Endothelial cell (in vitro differentiated cells): ENCODE results near the gene FGFR4. TPM values are rescaled to one million over a fixed set of nuclear protein-coding genes. Genes with fewer than 3 reads are reported as not detected.

ENCODE experiments used
- DNase-seq: peaks from one replicate; pipeline ENCODE4 v3.0.0; 2021; ENCODE audit warnings: low spot score
- H3K27ac Mint-ChIP-seq: one replicate; pipeline ENCODE4 v1.8.0; 2021; ENCODE audit warnings: mixed read lengths, inconsistent platforms; ENCODE audit not compliant: unreplicated experiment
- H3K27me3 Mint-ChIP-seq: one replicate; pipeline ENCODE4 v1.8.0; 2021; ENCODE audit warnings: mild to moderate bottlenecking, moderate library complexity, mixed read lengths, inconsistent platforms; ENCODE audit not compliant: unreplicated experiment
- H3K36me3 Mint-ChIP-seq: one replicate; pipeline ENCODE4 v1.8.0; 2021; ENCODE audit warnings: mild to moderate bottlenecking, low read depth, mixed read lengths, inconsistent platforms; ENCODE audit not compliant: unreplicated experiment
- H3K4me1 Mint-ChIP-seq: one replicate; pipeline ENCODE4 v1.8.0; 2021; ENCODE audit warnings: mild to moderate bottlenecking, mixed read lengths, inconsistent platforms; ENCODE audit not compliant: unreplicated experiment
- H3K4me3 Mint-ChIP-seq: one replicate; pipeline ENCODE4 v1.8.0; 2021; ENCODE audit warnings: mild to moderate bottlenecking, mixed read lengths, inconsistent platforms; ENCODE audit not compliant: unreplicated experiment
- H3K9me3 Mint-ChIP-seq: one replicate; pipeline ENCODE4 v1.8.0; 2021; ENCODE audit warnings: mixed read lengths, inconsistent platforms; ENCODE audit not compliant: unreplicated experiment
- total RNA-seq: library from RNA; stranded (reverse); fragmentation: NEBNext Ultra II Directional; extraction: Animal tissue kit (Norgen Biotek cat#: 25700); gene quantifications from one replicate; pipeline ENCODE4 v1.2.1, GENCODE V29; 2021; ENCODE audit not compliant: unreplicated experiment
- TF ChIP-seq, protein P1 (sequence below): fragments of 200-600 bp; sonication (generic); IDR thresholded peaks from one replicate; pipeline ENCODE4 v1.5.0; 2021; ENCODE audit warnings: antibody characterized with exemption; ENCODE audit not compliant: unreplicated experiment

FGFR4 gene
- total RNA-seq, 1 donor from 2014 or later, result 11.0 TPM

DNA sequence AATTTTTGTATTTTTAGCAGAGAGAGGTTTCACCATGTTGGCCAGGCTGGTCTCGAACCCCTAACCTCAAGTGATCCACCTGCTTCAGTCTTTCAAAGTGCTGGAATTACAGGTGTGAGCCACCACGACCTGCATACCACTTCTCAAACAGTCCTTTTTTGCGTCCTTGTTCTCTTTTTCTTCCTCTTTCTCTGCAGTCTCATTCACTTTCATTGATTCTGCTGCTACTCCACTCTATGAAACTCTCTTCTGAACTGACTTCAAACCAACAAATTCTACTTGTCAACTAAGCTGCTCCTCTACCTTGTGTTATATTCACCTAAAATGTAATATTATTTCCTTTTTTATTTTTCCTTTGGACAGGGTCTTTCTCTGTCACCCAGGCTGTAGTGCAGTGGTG is 54.8 kb downstream of the FGFR4 start:
- Mint-ChIP-seq H3K36me3 (peaks cover 33% of the 10 kb centered on the region), H3K27me3 (peaks cover 1% of the 10 kb centered on the region), H3K27ac (peak overlapping the region; percentile 27), H3K4me1 (peaks cover 9% of the 10 kb centered on the region), H3K9me3 (no peaks in the 10 kb centered on the region), H3K4me3 (peak overlapping the region; percentile 32)
- TF ChIP-seq, protein P1, sequence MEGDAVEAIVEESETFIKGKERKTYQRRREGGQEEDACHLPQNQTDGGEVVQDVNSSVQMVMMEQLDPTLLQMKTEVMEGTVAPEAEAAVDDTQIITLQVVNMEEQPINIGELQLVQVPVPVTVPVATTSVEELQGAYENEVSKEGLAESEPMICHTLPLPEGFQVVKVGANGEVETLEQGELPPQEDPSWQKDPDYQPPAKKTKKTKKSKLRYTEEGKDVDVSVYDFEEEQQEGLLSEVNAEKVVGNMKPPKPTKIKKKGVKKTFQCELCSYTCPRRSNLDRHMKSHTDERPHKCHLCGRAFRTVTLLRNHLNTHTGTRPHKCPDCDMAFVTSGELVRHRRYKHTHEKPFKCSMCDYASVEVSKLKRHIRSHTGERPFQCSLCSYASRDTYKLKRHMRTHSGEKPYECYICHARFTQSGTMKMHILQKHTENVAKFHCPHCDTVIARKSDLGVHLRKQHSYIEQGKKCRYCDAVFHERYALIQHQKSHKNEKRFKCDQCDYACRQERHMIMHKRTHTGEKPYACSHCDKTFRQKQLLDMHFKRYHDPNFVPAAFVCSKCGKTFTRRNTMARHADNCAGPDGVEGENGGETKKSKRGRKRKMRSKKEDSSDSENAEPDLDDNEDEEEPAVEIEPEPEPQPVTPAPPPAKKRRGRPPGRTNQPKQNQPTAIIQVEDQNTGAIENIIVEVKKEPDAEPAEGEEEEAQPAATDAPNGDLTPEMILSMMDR, result no peak
- DNase-seq, result no peak

GRCh38 chr5:177142098-177142611 is 55.4 kb downstream of the FGFR4 start:
- Mint-ChIP-seq H3K9me3 (no peaks in the 10 kb centered on the region), H3K27ac (no peak overlapping the region), H3K4me3 (no peak overlapping the region), H3K27me3 (peaks cover 1% of the 10 kb centered on the region), H3K36me3 (peaks cover 30% of the 10 kb centered on the region), H3K4me1 (peaks cover 5% of the 10 kb centered on the region)
- no peak for DNase-seq
- TF ChIP-seq, protein P1, result no peak

GRCh38 chr5:177142778-177143177 is 56.1 kb downstream of the FGFR4 start:
- Mint-ChIP-seq H3K27ac (peak overlapping the region; percentile 27), H3K9me3 (no peaks in the 10 kb centered on the region), H3K4me1 (peaks cover 5% of the 10 kb centered on the region), H3K27me3 (peaks cover 1% of the 10 kb centered on the region), H3K36me3 (peaks cover 30% of the 10 kb centered on the region), H3K4me3 (no peak overlapping the region)
- TF ChIP-seq, protein P1, result no peak
- no peak for DNase-seq

GRCh38 chr5:177146891-177147638 is 60.4 kb downstream of the FGFR4 start:
- Mint-ChIP-seq H3K27me3 (no peaks in the 10 kb centered on the region), H3K4me3 (no peak overlapping the region), H3K36me3 (peaks cover 16% of the 10 kb centered on the region), H3K27ac (no peak overlapping the region), H3K4me1 (no peaks in the 10 kb centered on the region), H3K9me3 (no peaks in the 10 kb centered on the region)
- TF ChIP-seq, protein P1, result no peak
- DNase-seq, result no peak

Other genes with a start within 250 kb of the FGFR4 start
- gene HK3, start 187.6 kb upstream of the FGFR4 start, total RNA-seq, result 0.51 TPM
- 40.9 TPM for gene UIMC1, start 80.1 kb upstream of the FGFR4 start, total RNA-seq
- gene ZNF346, start 64.2 kb upstream of the FGFR4 start, total RNA-seq, result 26.3 TPM
- 111 TPM for gene NSD1, start 46.9 kb downstream of the FGFR4 start, total RNA-seq
- gene RAB24, start 216.8 kb downstream of the FGFR4 start, total RNA-seq, result 15.9 TPM
- gene PRELID1, start 216.9 kb downstream of the FGFR4 start, total RNA-seq, result 198 TPM
- gene MXD3, start 225.0 kb downstream of the FGFR4 start, total RNA-seq, result 6.4 TPM